CD4-positive, alpha-beta T cell (primary cell): ENCODE measurements around the gene REEP6. TPM values are rescaled to one million over a fixed set of nuclear protein-coding genes. Genes with fewer than 3 reads are reported as not detected.
"Not testable (repeated sequence)": the region's sequence is repeated elsewhere in the genome, so short reads cannot be mapped to it uniquely, and the experiment has no call there.

Experiments
- ATAC-seq: fragments of 200-7000 bp; cut with Tn5 transposase; one replicate; pipeline ENCODE4 v1.10.0; 2022; ENCODE audit warnings: mild to moderate bottlenecking; ENCODE audit not compliant: poor library complexity
- CTCF ChIA-PET: fragments of 350-600 bp; sonication (Branson Sonifier 250); formaldehyde crosslinking; loops from one replicate; lab custom pipeline; 2021; ENCODE audit warnings: antibody characterized with exemption, inconsistent platforms; lab: Charles Lee
- POLR2A ChIA-PET: fragments of 350-600 bp; sonication (Branson Sonifier 250); formaldehyde crosslinking; loops from one replicate; lab custom pipeline; 2021; ENCODE audit warnings: antibody characterized with exemption, inconsistent platforms; lab: Charles Lee
- DNase-seq, 14 experiments: peaks; one replicate each; pipeline ENCODE4 v3.0.0-alpha.2; 2013 to 2020; ENCODE audit warnings: mixed read lengths in 2 of 14
- H3K27ac ChIP-seq, 2 donors: one replicate each; pipeline versions ENCODE4 v1.5.1 to v1.7.0; 2013; ENCODE audit warnings: low read length in 2 of 2, low read depth in 1 of 2, mild to moderate bottlenecking in 1 of 2
- H3K27me3 ChIP-seq, 2 experiments: 1 replicate in 1 of 2; 2 replicates in 1 of 2; pipeline versions ENCODE4 v1.6.1 to v1.7.0; 2013; ENCODE audit warnings: low read length in 2 of 2, control low read depth in 1 of 2, mild to moderate bottlenecking in 1 of 2, moderate library complexity in 1 of 2; ENCODE audit not compliant: insufficient read depth in 2 of 2, control insufficient read depth in 1 of 2
- H3K36me3 ChIP-seq: one replicate; pipeline ENCODE4 v1.6.1; 2013; ENCODE audit warnings: low read length, control low read depth; ENCODE audit not compliant: insufficient read depth
- H3K4me1 ChIP-seq: one replicate; pipeline ENCODE4 v1.6.1; 2013; ENCODE audit warnings: low read length, control low read depth; ENCODE audit not compliant: insufficient read depth
- H3K4me3 ChIP-seq: one replicate; pipeline ENCODE4 v1.5.1; 2013; ENCODE audit warnings: mild to moderate bottlenecking, low read length, moderate library complexity
- H3K9me3 ChIP-seq, 2 experiments: 1 replicate in 1 of 2; 2 replicates in 1 of 2; pipeline versions ENCODE4 v1.6.1 to v1.7.0; 2013; ENCODE audit warnings: low read length in 2 of 2, mild to moderate bottlenecking in 2 of 2, control low read depth in 1 of 2, moderate library complexity in 1 of 2; ENCODE audit not compliant: control insufficient read depth in 1 of 2, insufficient read depth in 1 of 2
- H3K27ac Mint-ChIP-seq: one replicate; pipeline ENCODE4 v1.8.0; 2020; ENCODE audit warnings: mixed read lengths
- H3K27me3 Mint-ChIP-seq: one replicate; pipeline ENCODE4 v1.8.0; 2021; ENCODE audit warnings: mixed read lengths
- H3K36me3 Mint-ChIP-seq: one replicate; pipeline ENCODE4 v1.8.0; 2021; ENCODE audit warnings: low read depth, mixed read lengths
- H3K4me1 Mint-ChIP-seq: one replicate; pipeline ENCODE4 v1.8.0; 2021; ENCODE audit warnings: low read depth, mixed read lengths
- H3K4me3 Mint-ChIP-seq: one replicate; pipeline ENCODE4 v1.8.0; 2020; ENCODE audit warnings: mild to moderate bottlenecking, mixed read lengths
- H3K9me3 Mint-ChIP-seq: one replicate; pipeline ENCODE4 v1.8.0; 2020; ENCODE audit warnings: mixed read lengths
- intact Hi-C, 2 experiments: fragments of 100-400 bp; cut with DNase I in 1 of 2; cut with micrococcal nuclease in 1 of 2; formaldehyde crosslinking; loops; one replicate each; pipeline versions ENCODE4 v1.15.1 to v1.9.0; 2023 to 2025; cut with DNase I, micrococcal nuclease
- total RNA-seq, 174 experiments: library from RNA in 2 of 174; stranded (reverse) in 2 of 174; gene quantifications; one replicate each; pipeline ENCODE4 v1.2.3 and lab custom pipeline; 2021 to 2026
- TF ChIP-seq, protein P1 (sequence below): fragments of 200-600 bp; IDR thresholded peaks from one replicate; pipeline ENCODE4 v1.8.0; 2022; ENCODE audit warnings: antibody characterized with exemption, mild to moderate bottlenecking

REEP6 gene
- total RNA-seq, 2 experiments from 2014 or later = 2.2 to 2.8 TPM

DNA sequence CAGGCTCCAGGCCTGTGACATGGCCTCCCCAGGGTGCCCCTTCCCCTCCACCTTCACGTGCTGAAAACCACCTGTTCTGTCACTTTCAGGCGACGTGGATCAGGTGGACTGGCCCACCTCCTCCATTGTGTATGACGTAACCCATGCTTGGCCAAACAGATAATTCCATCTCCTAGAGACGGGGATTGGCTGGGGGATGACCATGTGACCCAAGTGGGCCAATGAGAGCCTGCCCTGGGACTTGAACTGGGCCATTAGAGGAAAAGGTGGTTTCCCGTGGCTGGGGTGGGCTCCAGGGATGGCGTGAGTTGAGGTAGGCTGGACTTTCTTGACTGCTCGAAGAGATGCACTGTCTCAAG, 25.4 kb downstream of the REEP6 start:
- DNase-seq (no peak), ATAC-seq (no peak)
- Histone ChIP-seq H3K9me3 (peaks cover 0 to 18% of the 10 kb centered on the region in 2 experiments), H3K4me1 (peaks cover 25% of the 10 kb centered on the region), H3K27ac (no peak overlapping the region), H3K4me3 (no peak overlapping the region), H3K36me3 (no peaks in the 10 kb centered on the region), H3K27me3 (no peaks in the 10 kb centered on the region)
- no peak overlapping the region for H3K4me3 Mint-ChIP-seq
- CTCF ChIA-PET = no interaction called here
- H3K36me3 Mint-ChIP-seq = no peaks in the 10 kb centered on the region
- H3K9me3 Mint-ChIP-seq = no peaks in the 10 kb centered on the region
- POLR2A ChIA-PET = no interaction called here
- peaks cover 6% of the 10 kb centered on the region for H3K4me1 Mint-ChIP-seq
- H3K27me3 Mint-ChIP-seq = peaks cover 6% of the 10 kb centered on the region
- TF ChIP-seq, protein P1, sequence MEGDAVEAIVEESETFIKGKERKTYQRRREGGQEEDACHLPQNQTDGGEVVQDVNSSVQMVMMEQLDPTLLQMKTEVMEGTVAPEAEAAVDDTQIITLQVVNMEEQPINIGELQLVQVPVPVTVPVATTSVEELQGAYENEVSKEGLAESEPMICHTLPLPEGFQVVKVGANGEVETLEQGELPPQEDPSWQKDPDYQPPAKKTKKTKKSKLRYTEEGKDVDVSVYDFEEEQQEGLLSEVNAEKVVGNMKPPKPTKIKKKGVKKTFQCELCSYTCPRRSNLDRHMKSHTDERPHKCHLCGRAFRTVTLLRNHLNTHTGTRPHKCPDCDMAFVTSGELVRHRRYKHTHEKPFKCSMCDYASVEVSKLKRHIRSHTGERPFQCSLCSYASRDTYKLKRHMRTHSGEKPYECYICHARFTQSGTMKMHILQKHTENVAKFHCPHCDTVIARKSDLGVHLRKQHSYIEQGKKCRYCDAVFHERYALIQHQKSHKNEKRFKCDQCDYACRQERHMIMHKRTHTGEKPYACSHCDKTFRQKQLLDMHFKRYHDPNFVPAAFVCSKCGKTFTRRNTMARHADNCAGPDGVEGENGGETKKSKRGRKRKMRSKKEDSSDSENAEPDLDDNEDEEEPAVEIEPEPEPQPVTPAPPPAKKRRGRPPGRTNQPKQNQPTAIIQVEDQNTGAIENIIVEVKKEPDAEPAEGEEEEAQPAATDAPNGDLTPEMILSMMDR = no peak
- intact Hi-C loops = no loop called here
- no peak overlapping the region for H3K27ac Mint-ChIP-seq

DNA sequence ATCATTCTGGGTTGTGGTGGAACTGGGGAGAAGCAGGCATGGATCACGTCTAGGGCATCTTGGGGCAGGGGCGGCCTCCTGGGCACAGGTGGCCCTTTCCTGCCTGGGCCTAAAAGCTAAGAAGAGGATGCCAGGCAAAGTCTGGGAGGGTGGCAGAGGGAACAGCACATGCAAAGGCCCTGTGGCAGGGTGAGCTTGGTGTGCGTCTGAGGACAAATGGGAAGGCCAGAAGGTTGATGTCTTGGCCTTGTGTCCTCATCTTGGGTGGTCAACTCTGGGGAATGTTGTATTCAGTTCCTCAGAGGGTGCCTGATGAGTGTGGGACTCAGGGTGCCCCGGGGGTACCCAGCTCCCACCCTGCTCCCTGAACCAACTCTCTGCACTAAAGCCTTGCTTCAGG, 27.5 kb downstream of the REEP6 start:
- H3K27ac ChIP-seq = no peak overlapping the region
- intact Hi-C loops = no loop called here
- H3K27me3 ChIP-seq = peaks cover 4 to 7% of the 10 kb centered on the region in 2 experiments
- TF ChIP-seq, protein P1 = no peak
- H3K4me3 ChIP-seq = no peak overlapping the region
- DNase-seq = no peak
- peaks cover 14% of the 10 kb centered on the region for H3K27me3 Mint-ChIP-seq
- H3K9me3 ChIP-seq = peaks cover 0 to 19% of the 10 kb centered on the region in 2 experiments
- peaks cover 6% of the 10 kb centered on the region for H3K4me1 ChIP-seq
- ATAC-seq = no peak
- ChIA-PET CTCF (interaction anchor here (0.6 to 0.7 kb wide), 2 partner anchors 7 to 28 kb away, joined by 3 to 4 read pairs; partner anchors contain the start of gene REEP6), POLR2A (no interaction called here)
- H3K36me3 ChIP-seq = no peaks in the 10 kb centered on the region
- H3K9me3 Mint-ChIP-seq = no peaks in the 10 kb centered on the region
- H3K4me1 Mint-ChIP-seq = no peaks in the 10 kb centered on the region
- no peak overlapping the region for H3K4me3 Mint-ChIP-seq
- H3K36me3 Mint-ChIP-seq = no peaks in the 10 kb centered on the region
- no peak overlapping the region for H3K27ac Mint-ChIP-seq

DNA sequence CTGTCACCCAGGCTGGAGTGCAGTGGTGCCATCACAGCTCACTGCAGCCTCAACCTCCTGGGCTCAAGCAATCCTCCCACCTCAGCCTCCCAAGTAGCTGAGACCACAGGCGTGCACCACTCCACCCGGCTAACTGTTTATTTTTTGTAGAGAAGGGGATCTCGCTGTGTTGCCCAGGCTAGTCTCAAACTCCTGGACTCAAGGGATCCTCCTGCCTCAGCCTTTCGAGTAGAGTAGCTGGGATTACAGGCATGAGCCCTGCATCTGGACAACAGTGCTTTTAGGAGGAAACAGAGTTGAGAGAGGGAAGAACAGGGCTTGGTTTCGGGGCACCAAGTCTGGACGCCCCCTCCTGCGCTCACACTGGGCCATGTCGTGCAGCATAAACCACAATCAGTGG, 28.8 kb downstream of the REEP6 start:
- H3K4me3 Mint-ChIP-seq, H3K4me1 Mint-ChIP-seq, POLR2A ChIA-PET, DNase-seq, CTCF ChIA-PET, H3K27ac Mint-ChIP-seq, H3K4me1 ChIP-seq, H3K9me3 Mint-ChIP-seq, ATAC-seq, H3K27ac ChIP-seq, H3K36me3 Mint-ChIP-seq, H3K4me3 ChIP-seq, intact Hi-C loops, H3K36me3 ChIP-seq: not testable (repeated sequence)
- Histone ChIP-seq H3K9me3 (peaks cover 0 to 22% of the 10 kb centered on the region in 2 experiments), H3K27me3 (peaks cover 10 to 13% of the 10 kb centered on the region in 2 experiments)
- H3K27me3 Mint-ChIP-seq = peaks cover 17% of the 10 kb centered on the region

DNA sequence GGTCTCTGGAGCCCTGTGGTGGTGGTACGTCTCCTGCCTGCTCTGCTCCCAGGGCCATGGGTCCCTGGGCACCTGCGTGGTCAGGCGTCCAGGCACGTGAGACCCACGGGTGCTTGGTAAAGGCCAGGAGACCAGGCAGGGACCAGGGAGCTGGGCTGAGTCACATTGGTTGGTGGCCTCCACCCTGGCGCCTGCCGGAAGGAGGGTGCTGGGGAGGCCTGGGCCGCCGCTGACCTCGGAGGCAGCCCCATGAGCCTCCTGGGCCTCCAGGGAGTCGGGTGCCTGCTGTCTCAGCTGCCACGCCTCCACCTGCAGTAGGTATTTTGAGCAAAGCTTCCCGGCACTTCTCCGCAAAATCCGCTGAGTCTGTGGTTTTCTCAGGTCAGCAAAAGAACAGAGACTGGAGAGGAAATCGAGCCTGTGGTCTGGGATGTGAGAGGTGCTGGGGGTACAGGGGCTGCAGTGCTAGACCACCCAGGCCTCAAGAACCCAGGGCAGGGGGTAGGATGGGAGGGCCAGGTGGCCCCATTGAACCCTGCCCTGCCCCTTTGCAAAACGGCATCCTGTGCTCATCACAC, 29.3 kb downstream of the REEP6 start:
- H3K4me3 Mint-ChIP-seq = no peak overlapping the region
- TF ChIP-seq, protein P1 = no peak
- ATAC-seq (no peak), DNase-seq (no peak)
- peaks cover 15 to 18% of the 10 kb centered on the region in 2 experiments for H3K27me3 ChIP-seq
- peaks cover 8% of the 10 kb centered on the region for H3K4me1 Mint-ChIP-seq
- H3K36me3 Mint-ChIP-seq = no peaks in the 10 kb centered on the region
- intact Hi-C loops = no loop called here
- no peak overlapping the region for H3K4me3 ChIP-seq
- no peaks in the 10 kb centered on the region for H3K36me3 ChIP-seq
- peaks cover 21% of the 10 kb centered on the region for H3K27me3 Mint-ChIP-seq
- H3K9me3 Mint-ChIP-seq = no peaks in the 10 kb centered on the region
- peaks cover 0 to 27% of the 10 kb centered on the region in 2 experiments for H3K9me3 ChIP-seq
- ChIA-PET POLR2A (no interaction called here), CTCF (no interaction called here)
- H3K27ac Mint-ChIP-seq = no peak overlapping the region
- no peaks in the 10 kb centered on the region for H3K4me1 ChIP-seq
- no peak overlapping the region for H3K27ac ChIP-seq
